NCI-H1048 (cell line): ENCODE data around the gene MXD4.

Experiments used
- DNase-seq: peaks from one replicate; lab custom pipeline; 2025; lab: John Stamatoyannopoulos, UW

MXD4 gene, protein sequence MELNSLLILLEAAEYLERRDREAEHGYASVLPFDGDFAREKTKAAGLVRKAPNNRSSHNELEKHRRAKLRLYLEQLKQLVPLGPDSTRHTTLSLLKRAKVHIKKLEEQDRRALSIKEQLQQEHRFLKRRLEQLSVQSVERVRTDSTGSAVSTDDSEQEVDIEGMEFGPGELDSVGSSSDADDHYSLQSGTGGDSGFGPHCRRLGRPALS

GRCh38 chr4:2261853-2262144 is at the start of gene MXD4:
Gene MXD4, minus strand, starts transcription at chr4:2262109. Its CDS starts 129 bp downstream, at chr4:2261980.
- no peak for DNase-seq

DNA sequence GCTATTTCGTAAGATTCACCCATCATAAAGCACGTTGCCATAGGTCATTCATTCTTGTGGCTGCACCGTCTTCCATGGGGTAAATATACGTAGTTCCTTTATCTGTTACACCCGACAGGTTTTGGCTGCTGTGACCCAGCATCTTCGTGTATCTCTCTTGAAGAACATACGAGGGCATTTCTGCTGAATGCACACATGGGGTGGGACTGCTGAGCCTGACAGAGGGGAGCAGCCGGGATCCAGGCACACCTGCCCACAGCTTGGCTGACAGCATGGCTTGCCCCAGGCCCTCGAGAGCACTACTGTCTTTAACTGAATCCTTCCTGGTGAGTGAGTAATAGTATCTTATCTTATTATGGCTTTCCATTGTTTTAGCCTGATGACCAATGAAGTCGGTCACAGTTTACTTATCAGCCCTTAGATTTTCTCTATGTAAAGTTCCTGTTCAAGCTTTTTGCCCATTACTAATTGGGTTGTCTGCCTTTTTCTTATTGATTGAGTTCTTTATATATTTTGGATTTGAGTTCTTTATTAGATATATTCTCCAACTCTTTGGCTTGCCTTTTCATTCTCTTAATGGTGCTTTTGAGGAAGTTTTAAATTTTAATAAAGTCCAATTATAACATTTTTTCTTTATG is 45.0 kb upstream of the MXD4 start:
- no peak for DNase-seq

DNA sequence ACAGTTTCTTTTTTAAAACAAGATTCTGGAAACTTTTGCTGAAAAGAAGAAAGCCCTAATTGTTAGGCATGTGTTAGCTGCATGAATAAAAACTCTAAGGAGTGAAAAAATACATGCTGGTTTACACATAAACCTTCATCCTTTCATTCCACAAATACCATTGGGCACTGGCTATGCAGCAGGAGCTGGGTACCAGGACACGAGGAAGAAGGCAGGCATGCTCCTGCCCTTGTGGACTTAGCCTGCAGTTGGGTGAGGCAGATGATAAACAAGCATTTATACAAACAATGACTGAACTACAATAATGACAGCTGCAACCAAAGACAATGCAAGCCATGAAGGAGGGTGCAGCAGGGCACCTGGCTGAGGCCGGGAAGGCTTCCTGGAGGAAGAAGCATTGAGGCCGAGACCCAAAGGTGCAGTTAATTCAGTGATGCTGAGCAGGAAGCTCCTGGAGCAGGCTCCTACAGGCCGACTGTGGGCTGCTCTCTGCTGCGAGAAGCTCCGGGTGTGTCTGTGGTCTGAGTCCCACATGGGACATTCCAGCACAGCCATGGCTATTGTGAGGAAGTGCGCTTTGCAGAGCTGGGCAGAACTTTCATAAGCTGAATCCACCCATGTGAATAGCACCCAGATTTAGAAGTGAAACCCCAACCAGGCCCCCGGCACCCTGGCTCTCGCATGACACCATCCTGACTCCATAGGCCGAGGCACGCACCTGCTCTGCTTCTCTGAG is 44.0 kb upstream of the MXD4 start:
- DNase-seq = no peak

DNA sequence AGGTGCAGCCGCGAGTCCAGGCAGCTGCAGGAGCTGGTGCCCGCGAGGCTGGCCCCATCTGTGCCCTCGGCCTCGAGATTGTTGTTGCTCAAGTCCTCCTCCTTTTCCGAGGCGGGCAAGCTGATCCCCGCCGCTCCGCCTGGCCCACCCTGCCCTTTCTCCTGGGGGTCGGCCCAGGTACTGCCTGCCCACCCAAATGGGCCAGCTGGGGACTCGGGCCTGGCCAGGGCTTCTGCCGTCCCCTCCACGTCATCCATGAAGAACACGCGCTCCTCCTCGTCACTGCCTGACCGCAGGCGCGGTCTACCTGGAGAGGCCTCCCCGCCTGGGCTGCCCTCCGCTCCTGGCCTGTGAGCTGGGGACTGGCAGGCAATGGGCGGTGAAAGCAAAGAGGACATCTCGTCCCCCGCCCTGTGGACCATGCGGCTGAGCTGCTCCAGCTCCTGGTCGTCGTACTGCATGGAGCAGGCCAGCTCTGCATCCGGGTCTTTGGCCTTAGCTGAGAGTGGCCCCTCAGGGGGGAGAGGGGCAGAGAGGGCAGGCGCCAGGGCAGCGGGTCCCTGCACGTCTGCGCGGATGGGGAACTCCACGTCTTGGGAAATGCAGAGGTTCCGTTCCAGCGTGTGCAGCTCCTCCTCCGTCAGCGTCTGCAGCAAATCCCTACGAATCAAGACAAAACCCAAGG is 43.1 kb upstream of the MXD4 start:
- no peak for DNase-seq

DNA sequence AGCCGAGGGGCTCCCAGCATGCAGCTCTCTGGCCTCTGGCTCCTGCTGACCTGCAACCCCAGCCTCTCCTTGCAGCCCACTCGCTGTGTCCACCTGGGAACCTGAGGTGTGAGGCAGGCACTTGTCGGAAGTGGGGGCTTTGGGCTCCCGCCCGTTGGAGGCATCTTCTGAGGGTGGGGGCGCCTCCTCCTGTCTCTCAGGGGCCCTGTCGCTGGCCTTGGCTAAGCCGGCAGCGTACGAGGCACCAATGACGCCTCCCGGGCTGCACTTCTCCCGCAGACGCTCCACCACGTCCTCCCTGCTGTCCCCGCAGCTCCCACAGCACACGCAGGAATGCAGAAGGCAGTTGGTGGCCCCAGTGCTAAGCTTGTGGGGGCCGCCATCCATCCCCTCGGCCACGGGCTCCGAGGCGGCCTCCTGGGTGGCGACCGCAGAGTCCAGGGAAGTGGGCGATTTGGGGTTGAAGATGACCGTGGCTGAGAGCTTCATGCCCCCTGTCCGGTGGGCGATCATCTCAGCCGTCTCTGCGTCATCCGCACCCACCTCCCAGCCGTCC is 42.5 kb upstream of the MXD4 start:
- no peak for DNase-seq

DNA sequence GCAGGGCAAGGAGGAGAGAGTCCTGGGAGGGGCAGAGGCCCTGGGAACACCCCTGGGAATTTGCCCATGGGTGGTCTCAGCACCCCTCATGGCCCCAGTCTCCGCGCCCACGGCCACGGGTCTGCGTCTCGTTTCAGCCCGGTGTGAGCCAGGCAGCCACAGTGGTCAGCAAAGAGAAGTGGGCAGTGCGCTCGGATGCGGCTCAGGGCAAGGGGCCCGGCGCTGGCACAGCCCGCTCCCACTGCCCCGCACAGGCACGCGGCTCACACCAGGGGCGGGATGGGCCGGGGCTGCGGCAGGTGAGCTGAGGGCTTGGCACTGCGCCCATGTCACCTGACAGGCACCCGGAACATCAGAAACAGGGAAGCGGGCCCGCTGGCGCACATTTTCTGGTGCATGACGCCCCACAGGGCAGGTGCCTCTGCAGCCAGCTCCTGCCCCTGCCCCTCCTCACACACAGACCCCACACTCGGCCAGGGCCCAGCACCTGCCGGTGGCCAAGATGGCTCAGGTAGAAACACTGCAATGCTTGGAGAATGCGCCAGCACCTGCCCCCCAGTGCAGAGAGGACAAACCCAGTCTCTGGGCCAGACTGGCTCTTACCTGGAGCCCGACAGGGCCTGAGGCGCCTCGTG is 41.9 kb upstream of the MXD4 start:
- no peak for DNase-seq

DNA sequence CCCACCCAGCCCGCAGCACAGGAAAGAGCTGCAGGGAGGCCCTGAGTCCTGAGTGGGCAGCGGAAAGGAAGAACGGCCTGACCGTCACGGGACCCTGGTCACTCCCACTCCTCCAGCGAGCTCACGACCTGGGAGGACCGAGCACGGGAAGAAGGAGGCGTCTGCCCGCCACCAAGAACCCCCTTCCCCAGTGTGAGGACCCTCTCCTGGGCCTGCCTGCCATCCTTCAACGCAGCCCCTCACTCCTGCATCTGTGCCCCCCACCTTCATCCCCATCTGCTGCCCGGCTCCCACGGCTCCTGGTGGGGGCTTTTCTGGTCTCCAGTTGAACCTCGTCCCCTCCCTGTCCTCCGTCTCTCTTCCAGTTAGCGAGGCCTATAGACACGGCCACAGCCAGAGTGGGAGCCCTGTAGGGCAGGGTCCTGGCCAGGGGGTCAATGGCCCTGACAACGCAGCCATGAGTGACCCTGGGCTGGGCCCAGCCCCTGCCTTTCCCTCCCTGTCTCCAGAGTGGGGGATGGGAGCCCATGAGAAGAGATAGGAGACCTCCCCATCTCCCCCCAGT is 41.3 kb upstream of the MXD4 start:
- no peak for DNase-seq

DNA sequence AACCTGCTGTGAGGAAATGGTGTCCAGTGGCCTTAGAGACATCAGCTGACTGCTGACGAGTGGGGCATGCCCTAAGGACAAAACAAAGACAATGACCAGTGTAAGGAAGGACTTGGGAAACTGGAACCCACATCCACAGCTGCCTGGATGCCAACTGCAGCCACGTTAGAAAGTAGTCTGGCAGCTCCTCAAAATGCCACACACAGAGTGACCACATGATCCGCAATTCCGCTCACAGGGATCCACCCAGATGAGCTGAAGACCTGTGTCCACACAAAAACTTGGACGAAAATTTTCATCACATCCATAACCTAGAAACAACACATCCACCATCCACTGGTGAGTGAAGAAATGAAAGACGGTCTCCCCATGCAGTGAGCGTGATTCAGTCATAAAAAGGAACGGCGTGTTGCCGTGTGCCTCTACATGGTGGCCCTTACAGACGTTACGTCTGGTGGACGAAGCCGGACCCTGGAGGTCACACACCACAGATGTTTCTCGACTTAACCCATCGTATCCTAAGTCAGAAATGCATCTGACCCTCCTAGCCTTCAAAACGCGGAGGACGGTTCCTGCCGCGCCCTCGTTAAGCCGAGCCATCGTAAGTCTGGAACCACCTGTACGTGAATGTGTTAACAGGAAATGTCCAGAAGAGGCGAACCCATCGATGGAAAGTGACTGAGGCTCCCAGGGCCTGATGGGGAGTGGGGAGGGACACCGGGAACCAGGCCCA is 40.6 kb upstream of the MXD4 start:
- no peak for DNase-seq

DNA sequence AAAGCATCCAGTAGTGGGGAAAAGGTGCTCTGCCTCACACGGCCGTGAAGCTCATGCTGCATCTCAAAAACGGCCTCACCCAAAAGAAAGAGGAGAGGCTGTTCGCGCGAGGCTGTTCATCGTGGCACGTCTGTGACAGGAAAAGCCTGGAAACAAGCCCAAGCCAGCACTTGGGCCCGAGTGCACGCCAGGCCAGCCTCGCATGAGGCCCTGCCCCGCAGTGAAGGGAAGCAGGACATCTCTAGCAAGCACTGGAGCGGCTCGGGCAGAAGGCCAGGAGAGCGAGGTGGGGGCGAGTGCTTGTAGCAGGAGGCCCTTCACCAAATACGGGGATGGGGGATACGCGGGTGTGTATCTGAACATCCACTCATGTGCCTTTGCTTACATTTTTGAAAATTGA is 39.9 kb upstream of the MXD4 start:
- DNase-seq = no peak

GRCh38 chr4:2301225-2301642 is 39.3 kb upstream of the MXD4 start:
- DNase-seq = no peak

DNA sequence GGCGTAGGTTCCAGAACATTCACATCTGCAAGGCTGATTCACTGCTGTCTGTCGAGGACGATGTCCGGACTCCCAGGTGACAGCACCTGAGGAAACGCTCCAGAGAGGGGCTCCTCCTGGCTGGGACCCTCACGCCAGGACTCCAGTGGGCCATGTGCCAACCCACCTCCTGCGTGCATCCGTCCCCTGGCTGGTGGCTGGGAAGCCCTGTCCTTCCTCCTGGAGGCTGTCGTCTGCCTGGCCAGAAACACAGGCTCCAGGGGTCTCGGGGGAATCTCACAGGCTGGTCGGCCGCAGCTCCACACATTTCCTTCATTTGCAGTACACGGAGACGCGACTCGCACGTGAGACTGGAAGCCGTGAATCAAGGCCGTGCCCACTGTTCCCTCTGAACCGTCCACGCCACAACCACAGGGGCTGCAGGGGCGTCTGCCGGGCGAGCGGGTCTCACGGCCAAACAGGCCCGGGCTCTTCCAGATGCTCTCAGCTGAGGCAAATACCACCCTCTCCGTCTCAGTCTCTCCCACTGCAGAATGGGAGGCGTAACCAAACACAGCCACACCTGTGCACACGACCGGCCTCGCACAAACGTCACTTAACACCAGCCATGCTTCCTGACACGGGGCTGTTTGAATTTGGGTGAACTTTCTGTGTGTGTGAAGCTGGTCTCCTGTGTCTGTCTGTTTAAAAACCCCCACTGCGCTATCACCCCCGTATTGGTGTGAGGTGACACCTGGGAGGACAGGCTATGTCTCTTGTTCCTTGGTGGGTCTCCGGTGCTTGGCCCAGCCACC is 38.7 kb upstream of the MXD4 start:
- no peak for DNase-seq

DNA sequence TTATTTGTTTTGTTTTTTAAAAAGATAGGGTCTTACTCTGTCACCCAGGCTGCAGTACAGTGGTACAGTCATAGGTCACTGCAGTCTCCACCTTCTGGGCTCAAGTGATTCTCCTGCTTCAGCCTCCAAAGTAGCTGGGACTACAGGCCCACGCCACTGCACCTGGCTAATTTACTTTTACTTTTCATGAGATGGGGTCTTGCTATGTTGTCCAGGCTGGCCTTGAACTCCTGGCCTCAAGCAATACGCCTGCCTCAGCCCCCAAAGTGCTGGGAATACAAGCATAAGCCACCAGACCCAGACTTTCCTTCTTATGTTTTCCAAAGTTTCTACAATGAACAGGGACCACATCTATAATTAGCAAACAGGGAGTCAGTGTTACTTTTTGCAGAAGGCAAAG is 37.9 kb upstream of the MXD4 start:
- DNase-seq = no peak

- no peak for DNase-seq
Measured at GRCh38 chr4:2298532-2298991, 36.7 kb upstream of the MXD4 start.

DNA sequence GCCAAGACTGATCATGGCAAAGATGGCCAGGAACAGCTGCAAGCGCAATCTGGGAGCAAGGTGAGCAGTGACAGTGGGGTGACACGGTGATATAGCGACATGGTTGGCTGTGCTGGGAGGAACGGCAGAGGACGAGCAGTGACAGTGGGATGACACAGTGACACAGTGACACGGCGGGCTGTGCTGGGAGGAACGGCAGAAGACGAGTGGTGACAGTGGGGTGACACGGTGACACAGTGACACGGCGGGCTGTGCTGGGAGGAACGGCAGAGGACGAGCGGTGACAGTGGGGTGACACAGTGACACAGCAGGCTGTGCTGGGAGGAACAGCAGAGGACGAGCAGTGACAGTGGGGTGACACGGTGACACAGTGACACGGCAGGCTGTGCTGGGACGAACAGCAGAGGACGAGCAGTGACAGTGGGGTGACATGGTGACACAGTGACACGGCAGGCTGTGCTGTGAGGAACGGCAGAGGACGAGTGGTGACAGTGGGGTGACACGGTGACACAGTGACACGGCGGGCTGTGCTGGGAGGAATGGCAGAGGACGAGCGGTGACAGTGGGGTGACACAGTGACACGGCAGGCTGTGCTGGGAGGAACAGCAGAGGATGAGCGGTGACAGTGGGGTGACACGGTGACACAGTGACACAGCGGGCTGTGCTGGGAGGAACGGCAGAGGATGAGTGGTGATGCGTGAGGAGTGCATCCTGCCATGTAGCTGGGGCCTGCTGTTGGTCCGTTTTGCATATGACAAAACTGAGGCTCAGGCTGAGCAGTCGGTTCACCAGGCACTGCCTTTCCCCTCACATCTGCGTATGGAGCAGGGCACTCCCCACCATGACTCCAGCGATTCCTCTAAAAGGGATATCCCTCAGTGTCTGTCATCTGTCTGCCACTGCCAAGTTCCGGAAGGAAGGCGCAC is 36.0 kb upstream of the MXD4 start:
- DNase-seq = no peak

DNA sequence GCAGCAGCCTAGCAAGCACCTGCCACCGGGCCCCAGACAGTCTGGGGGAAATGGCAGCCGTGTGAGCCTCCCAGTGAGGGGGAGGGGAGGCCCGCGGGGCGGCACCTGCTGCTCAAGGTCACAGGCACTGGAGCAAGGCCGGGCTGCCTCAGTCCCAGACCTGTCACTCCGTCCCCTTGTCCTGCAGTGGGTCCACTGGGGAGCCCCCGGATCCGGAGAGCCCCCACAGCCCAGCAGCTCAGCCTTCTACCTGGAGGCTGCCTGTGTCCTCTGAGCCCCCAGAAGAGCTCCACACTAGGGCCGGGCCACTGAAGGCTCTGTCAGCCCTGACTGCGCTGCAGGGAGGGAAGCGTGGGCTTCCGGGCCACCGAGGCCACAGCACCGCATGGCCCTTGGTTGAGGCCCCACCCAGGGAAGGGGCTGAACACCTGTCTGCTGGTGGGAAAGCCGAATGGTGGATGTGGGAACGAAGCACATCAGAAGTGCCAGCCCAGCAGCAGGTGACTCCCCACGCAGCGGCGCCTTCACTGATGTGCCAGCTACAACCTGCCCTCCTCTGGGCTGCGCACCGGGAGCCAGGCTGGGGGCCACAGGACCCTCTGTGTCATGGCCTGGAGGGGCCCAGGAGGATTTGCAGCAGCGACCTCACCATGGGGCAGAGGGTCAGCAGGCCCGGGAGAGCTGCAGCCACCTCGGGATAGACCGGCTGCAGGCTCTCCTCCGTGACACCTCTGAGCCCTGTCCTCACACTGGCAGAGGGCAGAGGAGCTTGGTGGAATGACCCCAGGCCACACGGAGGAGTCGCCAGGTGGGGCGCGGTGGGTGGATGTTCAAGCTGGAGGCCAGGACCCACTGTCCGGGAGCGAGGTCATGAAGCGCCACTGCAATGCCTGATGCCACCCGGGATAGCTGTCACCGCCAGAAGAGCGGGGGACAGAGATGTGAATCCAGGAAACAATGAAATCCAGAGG is 35.0 kb upstream of the MXD4 start:
- no peak for DNase-seq

DNA sequence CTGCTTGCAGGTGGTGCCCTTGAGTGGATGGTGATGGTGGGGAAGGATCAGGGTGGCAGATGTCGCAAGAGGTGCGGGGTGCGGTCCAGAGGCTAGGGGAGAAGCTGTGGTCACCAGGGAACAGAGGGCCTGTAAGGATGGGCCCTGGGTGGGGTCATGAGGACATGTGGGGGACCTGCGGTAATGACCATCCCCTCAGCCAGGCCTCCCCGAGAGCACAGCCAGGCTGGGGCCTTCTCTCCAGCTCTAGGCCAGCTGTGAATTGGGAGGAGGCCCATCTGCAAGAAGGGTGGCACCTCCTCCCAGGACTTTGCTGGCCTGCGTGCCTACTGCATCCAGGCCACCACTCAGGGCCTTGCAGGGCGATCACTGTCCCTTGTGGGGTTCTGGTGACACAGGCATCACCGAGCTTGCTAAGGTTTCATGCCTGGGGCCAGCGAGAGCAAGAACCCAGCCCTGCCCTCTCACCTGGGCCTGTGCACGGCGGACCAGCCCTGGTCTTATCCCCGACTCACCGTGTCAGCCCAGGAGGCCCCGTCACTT is 34.1 kb upstream of the MXD4 start:
- DNase-seq = no peak

- DNase-seq = no peak
Measured at GRCh38 chr4:2295500-2295899, 33.6 kb upstream of the MXD4 start.

DNA sequence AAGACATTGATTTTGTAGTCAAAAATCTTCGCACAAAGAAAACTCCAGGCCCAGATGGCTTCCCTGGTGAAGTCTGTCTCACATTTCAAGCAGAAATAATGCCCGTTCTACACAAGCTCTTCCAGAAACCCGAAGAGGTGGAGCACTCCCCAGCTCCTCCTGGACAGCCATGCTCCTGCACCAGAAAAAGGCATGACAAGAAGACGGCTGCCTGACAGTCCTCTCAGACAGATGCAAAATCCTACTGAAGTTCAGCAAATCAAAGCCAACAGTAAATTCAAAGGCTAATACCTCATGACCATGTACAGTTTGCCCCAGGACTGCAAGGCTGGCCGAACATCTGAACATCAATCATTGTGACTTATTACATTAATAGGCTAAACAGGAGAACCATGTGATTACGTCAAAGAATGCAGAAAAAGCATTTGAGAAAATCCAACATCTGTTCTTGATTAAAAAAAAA is 30.8 kb upstream of the MXD4 start:
- DNase-seq = no peak
